Stimulated activated CD8-positive, alpha-beta memory T cell treated with anti-CD3 and anti-CD28 coated beads, Interleukin-15, amount 100 ng/mL, for 24 hours (primary cell): ENCODE results near the gene CAMTA1.
"Not testable (repeated sequence)": the region's sequence is repeated elsewhere in the genome, so short reads cannot be mapped to it uniquely, and the experiment has no call there.

Experiments used
- DNase-seq: peaks from one replicate; pipeline ENCODE4 v3.0.0-alpha.2; 2020; ENCODE audit warnings: low read depth

CAMTA1 gene

GRCh38 chr1:7108251-7108650 lies 323.0 kb downstream of the CAMTA1 start:
- DNase-seq: no peak

- DNase-seq: no peak
These were observed 324.6 kb downstream of the CAMTA1 start for GRCh38 chr1:7109901-7110300.

- DNase-seq: no peak
These were observed 325.1 kb downstream of the CAMTA1 start for GRCh38 chr1:7110321-7110720.

GRCh38 chr1:7111853-7112252 lies 326.6 kb downstream of the CAMTA1 start:
- DNase-seq: no peak

GRCh38 chr1:7113136-7113535 lies 327.9 kb downstream of the CAMTA1 start:
- DNase-seq: no peak

GRCh38 chr1:7113822-7114221 lies 328.6 kb downstream of the CAMTA1 start:
- no peak for DNase-seq

- DNase-seq: no peak
These were observed 330.7 kb downstream of the CAMTA1 start for GRCh38 chr1:7116001-7116400.

- DNase-seq: no peak
These were observed 332.4 kb downstream of the CAMTA1 start for GRCh38 chr1:7117399-7118281.

GRCh38 chr1:7119156-7119555 lies 333.9 kb downstream of the CAMTA1 start:
- DNase-seq: no peak

- no peak for DNase-seq
These were observed 335.8 kb downstream of the CAMTA1 start for GRCh38 chr1:7120863-7121621.

- no peak for DNase-seq
These were observed 336.4 kb downstream of the CAMTA1 start for GRCh38 chr1:7121622-7121988.

- no peak for DNase-seq
These were observed 342.2 kb downstream of the CAMTA1 start for GRCh38 chr1:7127322-7128075.

GRCh38 chr1:7128293-7128692 lies 343.0 kb downstream of the CAMTA1 start:
- DNase-seq: no peak

GRCh38 chr1:7130127-7130526 lies 344.9 kb downstream of the CAMTA1 start:
- DNase-seq: no peak

- DNase-seq: no peak
These were observed 350.2 kb downstream of the CAMTA1 start for GRCh38 chr1:7135493-7135892.

GRCh38 chr1:7136166-7136953 lies 351.1 kb downstream of the CAMTA1 start:
- DNase-seq: no peak

- no peak for DNase-seq
These were observed 355.0 kb downstream of the CAMTA1 start for GRCh38 chr1:7140251-7140650.

GRCh38 chr1:7145947-7146346 lies 360.7 kb downstream of the CAMTA1 start:
- DNase-seq: no peak

GRCh38 chr1:7146710-7147109 lies 361.5 kb downstream of the CAMTA1 start:
- DNase-seq: no peak

GRCh38 chr1:7147581-7148282 lies 362.5 kb downstream of the CAMTA1 start:
- not testable (repeated sequence) for DNase-seq
